ENCODE data around the gene NPIPA1.
A peak's percentile ranks its signal among the peaks of the same experiment; 100 is the strongest.
"Not testable (repeated sequence)": the region's sequence is repeated elsewhere in the genome, so short reads cannot be mapped to it uniquely, and the experiment has no call there.

The NPIPA1 gene

GRCh38 chr16:14930971-14931370 lies 6.3 kb upstream of the NPIPA1 start:
- DNase-seq: not testable (repeated sequence)

- not testable (repeated sequence) for DNase-seq
These were observed 4.5 kb upstream of the NPIPA1 start for GRCh38 chr16:14932581-14933375.

GRCh38 chr16:14937994-14938393 lies 751 bp downstream of the NPIPA1 start:
- not testable (repeated sequence) for DNase-seq

GRCh38 chr16:14942686-14943085 lies 5.4 kb downstream of the NPIPA1 start:
- DNase-seq: not testable (repeated sequence)

GRCh38 chr16:14955546-14956231 lies 18.4 kb downstream of the NPIPA1 start:
- no peak for DNase-seq

GRCh38 chr16:14957576-14958322 lies 20.5 kb downstream of the NPIPA1 start:
- DNase-seq: no peak

GRCh38 chr16:14958323-14958600 lies 21.0 kb downstream of the NPIPA1 start:
- no peak for DNase-seq

- no peak for DNase-seq
These were observed 21.7 kb downstream of the NPIPA1 start for GRCh38 chr16:14958970-14959369.

GRCh38 chr16:14961405-14962186 lies 24.4 kb downstream of the NPIPA1 start:
- DNase-seq: no peak

GRCh38 chr16:14963281-14964173 lies 26.3 kb downstream of the NPIPA1 start:
- no peak for DNase-seq

- DNase-seq: no peak
These were observed 28.1 kb downstream of the NPIPA1 start for GRCh38 chr16:14965328-14965727.

GRCh38 chr16:14969795-14970194 lies 32.6 kb downstream of the NPIPA1 start:
- DNase-seq: not testable (repeated sequence)

GRCh38 chr16:14971621-14972228 lies 34.5 kb downstream of the NPIPA1 start:
- not testable (repeated sequence) for DNase-seq

- not testable (repeated sequence) for DNase-seq
These were observed 36.6 kb downstream of the NPIPA1 start for GRCh38 chr16:14973785-14974322.

GRCh38 chr16:14974331-14974655 lies 37.0 kb downstream of the NPIPA1 start:
- DNase-seq: not testable (repeated sequence)

- peak; percentile 99 for DNase-seq
These were observed 37.6 kb downstream of the NPIPA1 start, which contains the start of gene PDXDC1 for GRCh38 chr16:14974656-14975417. Gene PDXDC1, plus strand, starts transcription at chr16:14975026. Its CDS starts 174 bp downstream, at chr16:14975200.

GRCh38 chr16:14975418-14976194 lies 38.4 kb downstream of the NPIPA1 start:
- DNase-seq: peak; percentile 64

- not testable (repeated sequence) for DNase-seq
These were observed 39.9 kb downstream of the NPIPA1 start for GRCh38 chr16:14976971-14977736.

- DNase-seq: not testable (repeated sequence)
These were observed 41.0 kb downstream of the NPIPA1 start for GRCh38 chr16:14978281-14978680.

Measured in DMS53 (cell line).